Activated CD4-positive, alpha-beta T cell treated with anti-CD3 and anti-CD28 coated beads, Interleukin-2, amount 10 ng/mL, durations not matched to agents 24 days and 14 days (primary cell): ENCODE results near the gene RAD51B. TPM values are rescaled to one million over a fixed set of nuclear protein-coding genes. Genes with fewer than 3 reads are reported as not detected.

ENCODE experiments used
- DNase-seq: peaks from one replicate; pipeline ENCODE4 v3.0.0; 2022
- H3K27ac Mint-ChIP-seq: one replicate; pipeline ENCODE4 v1.8.0; 2022; ENCODE audit warnings: mild to moderate bottlenecking, mixed read lengths
- H3K27me3 Mint-ChIP-seq: one replicate; pipeline ENCODE4 v1.8.0; 2022; ENCODE audit warnings: mixed read lengths
- H3K36me3 Mint-ChIP-seq: one replicate; pipeline ENCODE4 v1.8.0; 2022; ENCODE audit warnings: low read depth, mild to moderate bottlenecking, mixed read lengths
- H3K4me1 Mint-ChIP-seq: one replicate; pipeline ENCODE4 v1.8.0; 2021; ENCODE audit warnings: mixed read lengths
- H3K4me3 Mint-ChIP-seq: one replicate; pipeline ENCODE4 v1.8.0; 2022; ENCODE audit warnings: mild to moderate bottlenecking, moderate library complexity, mixed read lengths
- H3K9me3 Mint-ChIP-seq: one replicate; pipeline ENCODE4 v1.8.0; 2021; ENCODE audit warnings: mixed read lengths
- intact Hi-C: fragments of 100-400 bp; cut with micrococcal nuclease; formaldehyde crosslinking; loops from one replicate; pipeline ENCODE4 v1.15.1; 2023
- total RNA-seq: library from RNA; stranded (reverse); gene quantifications from 2 replicates; pipeline ENCODE4 v1.2.3, GENCODE V29; 2022

The RAD51B gene
- total RNA-seq, 1 donor from 2014 or later: 29.3 TPM

DNA sequence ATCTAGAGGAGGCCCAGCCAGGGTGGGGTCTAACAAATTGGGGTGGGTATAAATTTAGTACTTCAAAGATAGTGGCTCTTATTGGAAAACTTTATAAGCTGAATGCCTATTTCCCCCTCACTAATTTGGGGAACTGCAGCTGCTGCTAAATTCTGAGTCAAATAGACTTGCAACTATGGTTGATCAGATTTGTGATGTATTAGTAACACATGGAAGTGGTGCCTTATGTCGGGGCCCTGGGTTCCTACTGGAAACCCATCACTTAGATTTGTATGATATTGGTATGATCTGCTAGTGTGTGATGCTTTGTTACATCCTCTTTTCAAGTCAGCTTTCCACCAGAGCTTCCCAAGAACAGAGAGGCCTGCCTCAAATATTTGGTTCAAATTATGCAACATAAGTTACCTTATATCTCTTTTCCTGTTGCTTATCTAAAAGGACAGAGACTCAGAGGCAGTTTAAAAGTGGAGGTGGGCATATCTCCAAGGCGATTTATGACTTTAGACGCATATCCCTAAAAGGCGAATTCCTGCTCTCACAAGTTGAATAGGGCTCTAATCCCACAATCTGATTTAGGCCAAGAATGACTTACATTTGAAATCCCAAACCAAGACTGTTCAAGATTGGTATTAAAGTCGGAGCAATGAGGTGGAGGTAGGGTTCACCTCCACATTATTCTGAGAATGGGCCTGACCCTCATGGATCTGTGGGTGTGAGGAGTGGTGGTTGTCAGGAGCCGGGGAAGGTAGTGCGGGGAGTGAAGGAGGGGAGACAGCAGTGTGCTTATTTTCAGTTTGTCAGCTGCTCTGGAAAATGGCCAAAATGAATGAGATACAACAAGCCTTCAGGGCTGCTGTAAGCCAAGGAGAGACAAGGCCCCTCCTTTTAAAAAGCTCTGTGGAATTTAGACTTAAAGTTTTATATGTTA lies 425.8 kb downstream of the RAD51B start:
- Mint-ChIP-seq H3K4me3 (no peak overlapping the region), H3K9me3 (no peaks in the 10 kb centered on the region), H3K4me1 (peaks cover 18% of the 10 kb centered on the region), H3K27me3 (no peaks in the 10 kb centered on the region), H3K36me3 (no peaks in the 10 kb centered on the region), H3K27ac (no peak overlapping the region)
- DNase-seq: no peak
- intact Hi-C loops: loop anchor here (5.0 to 10.0 kb wide), 2 partner anchors 239 to 303 kb away; no protein-coding TSS in a partner anchor

DNA sequence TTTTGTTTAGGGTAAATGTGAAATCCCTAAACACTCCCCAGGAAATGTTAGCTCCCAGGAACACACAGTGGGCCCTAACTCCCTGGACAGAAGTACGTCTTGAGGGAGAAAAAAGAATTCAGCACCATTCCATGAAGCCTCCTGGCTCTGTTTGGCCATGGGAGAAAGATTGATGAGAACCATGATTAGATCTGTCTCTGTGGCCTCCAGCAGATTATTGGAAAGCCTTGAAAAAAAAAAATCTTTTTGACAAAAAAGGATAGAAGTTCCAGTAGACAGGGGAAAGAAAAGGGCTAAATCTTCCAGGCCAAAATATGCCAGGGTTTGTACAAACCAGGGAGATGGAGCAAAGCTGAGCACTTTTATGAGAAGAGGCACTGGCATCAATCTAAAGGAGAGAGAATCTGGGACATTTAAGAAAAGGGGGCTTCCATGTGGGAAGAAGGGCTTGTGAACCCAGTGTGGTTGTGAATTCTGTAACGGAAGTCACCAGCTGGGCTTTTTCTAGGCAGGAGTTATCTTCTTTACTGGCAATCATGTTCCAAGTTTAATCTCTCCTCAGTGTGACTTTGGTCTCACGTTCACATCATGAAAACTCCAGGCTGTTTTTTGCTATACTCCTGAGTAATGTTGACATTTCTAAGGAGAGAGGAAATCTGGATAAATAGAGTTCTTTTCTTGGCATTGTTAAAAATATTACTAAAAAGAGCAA lies 426.7 kb downstream of the RAD51B start:
- H3K27me3 Mint-ChIP-seq: no peaks in the 10 kb centered on the region
- intact Hi-C loops: loop anchor here (5.0 to 10.0 kb wide), 2 partner anchors 239 to 304 kb away; no protein-coding TSS in a partner anchor
- H3K4me1 Mint-ChIP-seq: peaks cover 25% of the 10 kb centered on the region
- no peaks in the 10 kb centered on the region for H3K36me3 Mint-ChIP-seq
- H3K4me3 Mint-ChIP-seq: no peak overlapping the region
- DNase-seq: no peak
- no peaks in the 10 kb centered on the region for H3K9me3 Mint-ChIP-seq
- H3K27ac Mint-ChIP-seq: no peak overlapping the region

DNA sequence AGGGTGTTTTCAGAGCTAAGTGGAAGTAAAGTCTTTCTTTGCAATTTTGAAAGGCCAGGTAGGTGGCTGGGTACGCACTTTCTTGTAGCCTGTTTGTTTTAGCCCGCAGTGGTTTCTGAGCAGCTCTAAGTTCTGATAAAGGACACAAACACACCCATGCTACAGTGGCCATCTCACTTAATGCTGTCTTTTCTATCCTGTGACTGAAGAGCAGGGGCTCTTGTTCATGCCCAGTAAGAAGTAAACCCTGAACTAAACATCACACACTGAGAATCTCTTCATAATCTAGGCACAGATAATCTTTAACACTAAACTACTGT lies 427.2 kb downstream of the RAD51B start:
- Mint-ChIP-seq H3K27ac (no peak overlapping the region), H3K4me1 (peaks cover 28% of the 10 kb centered on the region), H3K4me3 (no peak overlapping the region), H3K9me3 (no peaks in the 10 kb centered on the region), H3K36me3 (no peaks in the 10 kb centered on the region), H3K27me3 (no peaks in the 10 kb centered on the region)
- no peak for DNase-seq
- intact Hi-C loops: loop anchor here (5.0 to 10.0 kb wide), 2 partner anchors 238 to 304 kb away; no protein-coding TSS in a partner anchor

DNA sequence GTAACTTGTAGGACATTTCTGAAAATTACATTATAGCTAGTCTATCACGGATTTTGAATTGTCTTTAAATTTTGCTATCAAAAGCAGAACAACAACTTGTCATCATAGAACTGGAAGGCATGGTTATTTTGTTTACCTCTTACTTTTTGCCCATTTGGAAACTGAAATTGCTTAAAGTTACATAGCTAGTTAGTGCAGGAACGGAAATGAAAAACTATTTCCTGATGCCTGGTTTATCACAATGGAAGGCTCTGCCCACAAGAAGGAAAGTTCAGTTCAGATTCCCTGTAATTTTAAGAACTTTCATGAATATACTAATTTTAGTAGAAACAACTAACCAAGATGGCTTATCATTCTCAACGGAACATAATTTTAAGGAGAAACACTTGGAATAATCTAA lies 427.7 kb downstream of the RAD51B start:
- Mint-ChIP-seq H3K27ac (no peak overlapping the region), H3K36me3 (no peaks in the 10 kb centered on the region), H3K27me3 (no peaks in the 10 kb centered on the region), H3K4me3 (no peak overlapping the region), H3K9me3 (no peaks in the 10 kb centered on the region), H3K4me1 (peaks cover 29% of the 10 kb centered on the region)
- intact Hi-C loops: loop anchor here (5.0 to 10.0 kb wide), 2 partner anchors 238 to 305 kb away; no protein-coding TSS in a partner anchor
- DNase-seq: no peak

DNA sequence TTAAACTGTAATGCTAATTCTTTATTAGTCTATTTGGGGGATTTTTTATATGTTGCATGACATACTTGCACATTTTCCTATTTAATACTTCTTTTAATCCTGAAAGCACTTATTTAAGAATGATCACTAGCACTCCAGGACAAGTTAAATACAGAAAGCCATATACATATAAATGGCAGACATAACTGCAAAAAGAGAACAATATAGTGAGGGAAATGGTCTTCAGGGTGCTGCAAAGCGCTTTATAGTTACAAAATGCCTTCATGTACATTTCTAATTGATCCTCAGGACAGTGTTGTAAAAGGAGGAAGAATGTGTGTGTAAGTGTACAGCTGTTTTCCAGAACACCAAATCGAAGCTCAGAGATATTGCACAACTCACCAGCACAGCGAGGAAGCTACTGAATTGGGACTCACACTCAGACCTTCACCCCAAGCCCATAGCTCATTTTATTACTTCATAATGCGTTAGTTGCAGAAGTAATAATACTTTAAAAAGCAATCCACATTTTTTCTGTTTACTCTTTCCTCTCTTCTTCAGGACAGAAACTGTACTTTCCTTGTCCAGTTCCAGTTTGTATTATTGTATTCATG lies 428.2 kb downstream of the RAD51B start:
- H3K27me3 Mint-ChIP-seq: no peaks in the 10 kb centered on the region
- H3K27ac Mint-ChIP-seq: no peak overlapping the region
- H3K9me3 Mint-ChIP-seq: no peaks in the 10 kb centered on the region
- peaks cover 29% of the 10 kb centered on the region for H3K4me1 Mint-ChIP-seq
- intact Hi-C loops: loop anchor here (1.0 to 10.0 kb wide), 7 partner anchors 27 to 597 kb away; no protein-coding TSS in a partner anchor
- DNase-seq: no peak
- H3K36me3 Mint-ChIP-seq: no peaks in the 10 kb centered on the region
- no peak overlapping the region for H3K4me3 Mint-ChIP-seq

DNA sequence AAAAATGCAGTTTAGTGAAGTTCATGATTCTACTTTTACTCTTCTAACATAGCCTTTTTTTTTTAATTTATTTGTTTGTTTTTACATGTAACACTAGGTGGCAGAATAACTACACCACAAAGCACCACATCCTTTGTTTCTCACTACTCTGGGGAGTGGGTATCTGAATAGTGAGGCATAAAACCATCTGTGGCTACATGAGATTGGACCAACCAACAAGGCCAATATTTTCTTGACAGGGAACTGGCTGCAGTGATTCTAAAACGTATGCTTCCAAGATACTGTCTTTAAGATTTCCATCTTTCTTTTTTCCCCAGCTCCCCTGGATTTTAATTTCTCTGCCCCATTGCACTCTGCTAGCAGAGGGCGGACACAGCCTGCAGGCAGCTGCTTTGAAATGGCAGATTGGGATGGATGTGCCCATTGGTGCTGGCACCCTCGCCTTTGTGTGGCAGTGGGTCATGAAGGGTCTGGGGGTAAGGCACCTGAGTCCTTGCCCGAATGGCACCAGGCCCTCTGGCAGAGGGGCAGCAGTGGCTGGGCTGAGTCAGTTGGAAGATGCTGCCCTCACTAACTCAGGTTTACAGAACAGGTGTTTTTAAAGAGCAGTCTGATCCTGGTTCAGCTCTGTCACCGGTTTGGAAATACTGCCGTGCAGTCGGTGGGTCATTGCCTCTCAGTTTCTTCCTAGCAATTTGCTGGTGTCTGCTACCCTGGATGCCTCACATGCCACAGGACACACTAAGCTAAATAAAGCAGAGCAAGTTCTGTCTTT lies 429.1 kb downstream of the RAD51B start:
- H3K36me3 Mint-ChIP-seq: no peaks in the 10 kb centered on the region
- intact Hi-C loops: loop anchor here (1.0 to 10.0 kb wide), 7 partner anchors 26 to 596 kb away; no protein-coding TSS in a partner anchor
- no peak overlapping the region for H3K27ac Mint-ChIP-seq
- peak; percentile 73 for DNase-seq
- no peak overlapping the region for H3K4me3 Mint-ChIP-seq
- no peaks in the 10 kb centered on the region for H3K9me3 Mint-ChIP-seq
- peaks cover 29% of the 10 kb centered on the region for H3K4me1 Mint-ChIP-seq
- H3K27me3 Mint-ChIP-seq: no peaks in the 10 kb centered on the region

DNA sequence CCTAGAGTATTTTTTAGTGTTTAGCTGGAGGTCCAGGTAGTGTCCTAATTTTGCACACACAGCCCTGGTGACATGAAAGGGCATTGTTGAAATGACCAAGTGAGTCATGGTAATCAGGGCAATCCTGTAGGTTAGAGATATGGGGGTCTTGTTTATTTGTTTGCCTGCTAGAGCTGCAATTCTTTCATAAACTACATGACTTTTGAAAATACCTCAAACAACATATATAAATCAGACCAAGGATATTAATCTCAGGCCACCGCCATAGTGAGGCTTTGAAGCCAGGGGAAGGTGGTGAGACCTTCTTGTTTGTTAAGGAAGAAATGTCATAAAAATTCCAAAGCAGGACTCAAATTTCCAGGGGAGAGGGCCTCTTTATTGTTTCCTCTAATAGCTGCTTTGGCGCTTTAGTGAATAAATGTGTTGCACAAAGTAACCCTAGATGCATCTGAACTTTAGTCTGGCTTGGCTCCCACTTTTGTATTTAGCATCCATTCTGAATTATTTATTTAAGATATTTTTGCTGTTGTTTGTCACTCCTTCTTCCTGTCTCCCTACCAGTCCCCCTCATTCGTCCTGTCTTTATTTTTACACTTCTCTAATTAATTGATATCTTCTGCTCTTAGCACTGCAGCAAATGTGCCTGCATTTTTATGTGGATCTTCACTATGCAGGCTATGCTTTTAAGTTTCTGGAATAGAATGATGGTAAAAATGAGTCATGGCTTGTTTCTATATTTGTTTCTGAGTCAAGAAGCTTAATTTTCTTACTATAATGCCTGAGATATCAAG lies 430.3 kb downstream of the RAD51B start:
- no peak for DNase-seq
- H3K4me1 Mint-ChIP-seq: peaks cover 25% of the 10 kb centered on the region
- H3K27me3 Mint-ChIP-seq: no peaks in the 10 kb centered on the region
- H3K9me3 Mint-ChIP-seq: no peaks in the 10 kb centered on the region
- H3K4me3 Mint-ChIP-seq: no peak overlapping the region
- H3K27ac Mint-ChIP-seq: peak overlapping the region; percentile 8
- intact Hi-C loops: loop anchor here (1.0 to 10.0 kb wide), 4 partner anchors 25 to 308 kb away; no protein-coding TSS in a partner anchor
- no peaks in the 10 kb centered on the region for H3K36me3 Mint-ChIP-seq

DNA sequence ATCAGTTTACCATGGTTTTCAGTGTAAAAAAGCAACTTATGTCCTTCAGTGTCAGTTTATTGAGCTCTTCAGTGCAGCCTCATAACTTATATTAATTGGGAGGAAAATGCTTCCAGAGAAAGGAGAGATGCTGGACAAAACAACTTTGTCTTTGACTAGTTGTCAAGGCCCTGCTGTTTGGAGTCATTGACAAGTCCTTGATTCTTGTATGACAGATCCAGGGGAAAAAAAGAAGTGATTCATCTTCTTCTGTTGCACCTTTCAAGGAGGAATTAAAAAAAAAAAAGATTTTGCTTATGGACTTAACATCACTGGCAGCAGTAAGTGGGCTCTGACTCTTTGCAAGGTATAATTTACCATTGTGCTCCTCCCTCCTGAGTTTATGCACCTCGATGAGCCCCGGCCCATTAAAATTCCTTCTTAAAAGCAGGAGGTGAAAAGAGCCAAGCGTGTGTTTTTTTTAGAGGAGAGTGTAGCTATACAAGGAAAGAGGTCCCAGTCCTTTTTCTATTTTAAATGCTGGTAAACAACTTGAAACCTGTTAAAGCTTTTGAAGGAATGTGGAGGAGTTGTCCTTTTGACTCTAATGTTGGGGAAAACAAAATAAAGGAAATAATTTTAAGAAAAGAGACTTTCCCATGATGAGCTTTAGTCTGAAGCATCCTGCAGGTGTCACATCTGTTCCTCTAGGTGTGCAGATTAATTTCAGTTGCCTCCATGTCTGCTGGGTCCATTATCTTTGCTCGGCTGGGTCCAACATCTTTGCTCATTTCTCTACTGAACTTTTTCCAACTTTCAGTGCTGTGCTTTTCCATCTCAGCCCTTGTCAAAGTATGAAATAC lies 431.6 kb downstream of the RAD51B start:
- Mint-ChIP-seq H3K9me3 (no peaks in the 10 kb centered on the region), H3K4me1 (peaks cover 28% of the 10 kb centered on the region), H3K27ac (peak overlapping the region; percentile 56), H3K36me3 (no peaks in the 10 kb centered on the region), H3K4me3 (no peak overlapping the region), H3K27me3 (no peaks in the 10 kb centered on the region)
- no peak for DNase-seq
- intact Hi-C loops: loop anchor here (1.0 kb wide), 1 partner anchor 34 kb away; no protein-coding TSS in a partner anchor

DNA sequence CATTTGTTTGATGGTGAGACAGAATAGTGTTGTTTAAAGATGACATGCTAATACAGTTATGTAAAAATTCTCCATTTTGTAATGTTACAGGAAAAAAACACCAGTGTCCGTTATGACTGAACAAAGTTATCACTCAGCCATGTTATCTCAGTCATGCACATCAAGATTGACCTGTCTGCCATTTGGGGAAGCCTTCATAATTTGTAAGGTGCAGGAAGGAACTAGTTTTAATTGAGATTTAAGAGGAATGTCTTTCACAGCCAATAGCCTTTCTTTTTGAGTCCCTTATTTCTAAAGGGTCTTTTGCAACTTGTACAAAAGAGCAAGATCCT lies 432.2 kb downstream of the RAD51B start:
- intact Hi-C loops: no loop called here
- Mint-ChIP-seq H3K27me3 (no peaks in the 10 kb centered on the region), H3K9me3 (no peaks in the 10 kb centered on the region), H3K27ac (no peak overlapping the region), H3K36me3 (no peaks in the 10 kb centered on the region), H3K4me1 (peaks cover 28% of the 10 kb centered on the region), H3K4me3 (no peak overlapping the region)
- DNase-seq: no peak

DNA sequence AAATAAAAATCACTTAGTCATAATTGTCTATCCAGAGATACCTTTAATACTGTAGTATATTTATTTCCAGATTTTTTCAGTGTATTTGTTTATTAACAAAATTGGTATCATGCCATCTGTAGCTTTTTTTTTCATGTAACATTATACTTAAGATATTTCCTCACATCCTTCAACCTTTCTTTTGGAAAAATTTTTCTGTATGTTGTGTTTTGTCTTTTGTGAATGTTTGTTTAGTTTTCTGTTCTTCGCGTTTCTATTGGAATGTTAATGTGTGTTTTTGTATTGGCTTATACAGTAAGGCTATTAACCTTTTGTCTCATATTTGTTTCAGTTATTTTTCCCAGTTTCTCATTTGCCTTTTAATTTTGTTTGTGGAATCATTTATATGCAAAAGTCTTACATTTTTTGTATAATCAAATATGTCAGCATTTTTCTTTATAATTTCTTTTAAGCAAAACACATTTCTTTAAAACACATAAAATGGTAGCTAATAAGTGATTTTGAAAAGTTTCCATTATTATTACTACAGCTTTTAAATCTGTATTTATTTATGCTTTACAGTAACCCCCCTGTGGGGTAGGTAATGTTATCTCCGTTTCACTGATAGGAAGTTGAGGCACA lies 433.7 kb downstream of the RAD51B start:
- intact Hi-C loops: no loop called here
- no peaks in the 10 kb centered on the region for H3K36me3 Mint-ChIP-seq
- no peak overlapping the region for H3K27ac Mint-ChIP-seq
- no peaks in the 10 kb centered on the region for H3K9me3 Mint-ChIP-seq
- no peak overlapping the region for H3K4me3 Mint-ChIP-seq
- H3K4me1 Mint-ChIP-seq: peaks cover 26% of the 10 kb centered on the region
- no peaks in the 10 kb centered on the region for H3K27me3 Mint-ChIP-seq
- no peak for DNase-seq

DNA sequence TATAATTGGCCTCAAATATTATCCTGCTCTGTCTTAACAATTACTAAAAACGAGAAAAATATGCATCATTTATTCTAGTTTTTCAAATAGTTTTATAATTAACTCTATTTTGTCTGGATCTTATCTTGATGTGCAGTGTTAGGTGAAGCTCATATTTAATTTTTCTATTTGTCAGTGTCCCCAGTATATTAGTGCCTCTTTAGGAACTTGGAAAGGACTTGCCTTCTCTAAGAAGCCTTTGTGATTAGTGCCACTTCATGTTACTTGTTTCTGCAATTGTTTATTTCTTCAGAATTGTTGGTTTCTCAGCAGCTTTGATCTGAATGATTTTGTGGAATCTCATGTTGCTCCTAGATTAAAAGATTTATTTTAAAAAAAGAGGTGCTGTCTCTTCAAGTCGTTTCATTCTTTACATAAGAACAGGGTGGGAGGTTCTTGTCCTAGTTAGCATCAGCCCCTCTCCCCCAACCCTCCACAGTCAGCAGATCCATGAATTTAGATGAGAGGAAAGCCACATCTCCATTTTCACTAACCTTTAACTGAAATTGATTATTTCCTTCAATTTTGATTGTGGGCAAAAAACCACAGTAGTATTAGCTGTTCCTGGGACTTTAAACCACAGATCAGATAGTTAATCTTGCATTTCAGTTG lies 434.4 kb downstream of the RAD51B start:
- no peak for DNase-seq
- no peak overlapping the region for H3K27ac Mint-ChIP-seq
- intact Hi-C loops: no loop called here
- peaks cover 27% of the 10 kb centered on the region for H3K4me1 Mint-ChIP-seq
- H3K36me3 Mint-ChIP-seq: no peaks in the 10 kb centered on the region
- no peaks in the 10 kb centered on the region for H3K27me3 Mint-ChIP-seq
- no peaks in the 10 kb centered on the region for H3K9me3 Mint-ChIP-seq
- H3K4me3 Mint-ChIP-seq: no peak overlapping the region
